GM20000 (cell line): ENCODE data around the gene STARD13.

Experiments
- DNase-seq: peaks from one replicate; pipeline ENCODE4 v3.0.0; 2012; ENCODE audit warnings: low spot score
- CTCF ChIP-seq: IDR thresholded peaks from 2 replicates; pipeline ENCODE4 v1.5.1; 2012; ENCODE audit warnings: mild to moderate bottlenecking, control low read depth; ENCODE audit errors: extremely low read depth, missing control alignments

The STARD13 gene

GRCh38 chr13:33110386-33110712, 175.2 kb downstream of the STARD13 start:
- no peak for DNase-seq
- no peak for TF ChIP-seq CTCF

GRCh38 chr13:33109801-33110200, 175.8 kb downstream of the STARD13 start:
- TF ChIP-seq CTCF, result peak; percentile 63
- peak; percentile 46 for DNase-seq

GRCh38 chr13:33109271-33109697, 176.3 kb downstream of the STARD13 start:
- no peak for DNase-seq
- TF ChIP-seq CTCF, result no peak

GRCh38 chr13:33108620-33109019, 176.9 kb downstream of the STARD13 start:
- no peak for TF ChIP-seq CTCF
- no peak for DNase-seq

- no peak for DNase-seq
- TF ChIP-seq CTCF, result no peak
Observed at GRCh38 chr13:33107361-33107760, 178.2 kb downstream of the STARD13 start.

- DNase-seq, result peak; percentile 48
Observed at GRCh38 chr13:33106656-33107360, 178.7 kb downstream of the STARD13 start.

More at GRCh38 chr13:33106656-33107360, 178.7 kb downstream of the STARD13 start:
- TF ChIP-seq CTCF, result no peak
